ENCODE data around the gene SLC23A3. TPM values are rescaled to one million over a fixed set of nuclear protein-coding genes. Genes with fewer than 3 reads are reported as not detected.

SLC23A3 gene
- total RNA-seq, 1 experiment from 2014 or later: 0.59 TPM

- TF ChIP-seq NFYB (CRISPR knock-in tag; conservative IDR thresholded peaks at IDR 0.05; ENCODE audit: low read depth): no peak
- TF ChIP-seq ZNF425 (CRISPR knock-in tag; conservative IDR thresholded peaks at IDR 0.05): no peak
- TF ChIP-seq ZNF317 (CRISPR knock-in tag; IDR thresholded peaks at IDR 0.05; ENCODE audit: borderline replicate concordance, low read depth): no peak
- TF ChIP-seq E2F4 (CRISPR knock-in tag; IDR thresholded peaks at IDR 0.05; ENCODE audit: borderline replicate concordance, low read depth): no peak
- no peak for TF ChIP-seq AFF4 (CRISPR knock-in tag; IDR thresholded peaks at IDR 0.05; ENCODE audit: borderline replicate concordance)
Observed at GRCh38 chr2:219173176-219173575, 3.3 kb upstream of the SLC23A3 start (continued).

- DNase-seq (ENCODE audit: low spot score): no peak
- TF ChIP-seq SMAD3 (CRISPR knock-in tag; IDR thresholded peaks at IDR 0.05; ENCODE audit: borderline replicate concordance) (no peak), JUN (CRISPR knock-in tag; IDR thresholded peaks at IDR 0.05) (no peak), HMGXB4 (CRISPR knock-in tag; IDR thresholded peaks at IDR 0.05) (no peak), ZNF396 (CRISPR knock-in tag; IDR thresholded peaks at IDR 0.05; ENCODE audit: borderline replicate concordance) (no peak), ZNF425 (CRISPR knock-in tag; conservative IDR thresholded peaks at IDR 0.05) (no peak), FOXK1 (CRISPR knock-in tag; IDR thresholded peaks at IDR 0.05) (no peak), ATF3 (CRISPR knock-in tag; conservative IDR thresholded peaks at IDR 0.05) (no peak), FOXP4 (CRISPR knock-in tag; IDR thresholded peaks at IDR 0.05) (no peak)
- ChIA-PET POLR2A (interaction anchor here (0.5 kb wide), 1 partner anchor 288 kb away, joined by 3 read pairs; no protein-coding TSS in a partner anchor), CTCF (interaction anchor here (0.5 to 4.0 kb wide), 9 partner anchors 10 to 857 kb away, joined by 3 to 15 read pairs (median 4); partner anchors contain the start of genes ABCB6 and ZFAND2B)
- Mint-ChIP-seq H3K27me3 (ENCODE audit: low read depth) (no peaks in the 10 kb centered on the region), H3K27ac (no peak overlapping the region), H3K9me3 (no peaks in the 10 kb centered on the region), H3K36me3 (peaks cover 7% of the 10 kb centered on the region; the same call in 1 of the 2 replicates), H3K4me3 (no peak overlapping the region), H3K4me1 (peaks cover 14% of the 10 kb centered on the region)
- no peak for ATAC-seq
Observed at GRCh38 chr2:219172231-219173154, 2.7 kb upstream of the SLC23A3 start.
